ENCODE results near the gene ROR2. TPM values are rescaled to one million over a fixed set of nuclear protein-coding genes. Genes with fewer than 3 reads are reported as not detected.

ROR2 gene
- total and polyA plus RNA-seq, 2 of the 8 experiments (the other 6 are each of a cell fraction or from before 2014, with no cell fraction given): 2.7 to 4.3 TPM

GRCh38 chr9:91776409-91777291, 173.4 kb downstream of the ROR2 start (continued):
- no peak for TF ChIP-seq TAF1 (IDR thresholded peaks at IDR 0.05; ENCODE audit: low read depth, low read length)
- no peak for TF ChIP-seq SIX5 (IDR thresholded peaks at IDR 0.05; ENCODE audit: low read depth, low read length)

All from H1 (cell line).